ENCODE measurements around the gene PKHD1.
"Not testable (repeated sequence)": the region's sequence is repeated elsewhere in the genome, so short reads cannot be mapped to it uniquely, and the experiment has no call there.

Gene PKHD1

GRCh38 chr6:51996296-51996947 lies 91.0 kb downstream of the PKHD1 start:
- in situ Hi-C loops (cut with MboI; ENCODE audit: low pct_unique_long_range_greater_than_20kb, low sequenced_read_pairs, unreplicated experiment) = no loop called here
- TF ChIP-seq, protein P1, sequence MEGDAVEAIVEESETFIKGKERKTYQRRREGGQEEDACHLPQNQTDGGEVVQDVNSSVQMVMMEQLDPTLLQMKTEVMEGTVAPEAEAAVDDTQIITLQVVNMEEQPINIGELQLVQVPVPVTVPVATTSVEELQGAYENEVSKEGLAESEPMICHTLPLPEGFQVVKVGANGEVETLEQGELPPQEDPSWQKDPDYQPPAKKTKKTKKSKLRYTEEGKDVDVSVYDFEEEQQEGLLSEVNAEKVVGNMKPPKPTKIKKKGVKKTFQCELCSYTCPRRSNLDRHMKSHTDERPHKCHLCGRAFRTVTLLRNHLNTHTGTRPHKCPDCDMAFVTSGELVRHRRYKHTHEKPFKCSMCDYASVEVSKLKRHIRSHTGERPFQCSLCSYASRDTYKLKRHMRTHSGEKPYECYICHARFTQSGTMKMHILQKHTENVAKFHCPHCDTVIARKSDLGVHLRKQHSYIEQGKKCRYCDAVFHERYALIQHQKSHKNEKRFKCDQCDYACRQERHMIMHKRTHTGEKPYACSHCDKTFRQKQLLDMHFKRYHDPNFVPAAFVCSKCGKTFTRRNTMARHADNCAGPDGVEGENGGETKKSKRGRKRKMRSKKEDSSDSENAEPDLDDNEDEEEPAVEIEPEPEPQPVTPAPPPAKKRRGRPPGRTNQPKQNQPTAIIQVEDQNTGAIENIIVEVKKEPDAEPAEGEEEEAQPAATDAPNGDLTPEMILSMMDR (IDR thresholded peaks at IDR 0.05; ENCODE audit: extremely low read depth, insufficient read depth, missing control alignments) = no peak
- peak; percentile 61 for DNase-seq (ENCODE audit: low spot score)

- DNase-seq (ENCODE audit: low spot score) = no peak
- TF ChIP-seq, protein P1 (IDR thresholded peaks at IDR 0.05; ENCODE audit: extremely low read depth, insufficient read depth, missing control alignments) = no peak
- in situ Hi-C loops (cut with MboI; ENCODE audit: low pct_unique_long_range_greater_than_20kb, low sequenced_read_pairs, unreplicated experiment) = no loop called here
These were observed 92.1 kb downstream of the PKHD1 start for GRCh38 chr6:51995214-51995755.

DNA sequence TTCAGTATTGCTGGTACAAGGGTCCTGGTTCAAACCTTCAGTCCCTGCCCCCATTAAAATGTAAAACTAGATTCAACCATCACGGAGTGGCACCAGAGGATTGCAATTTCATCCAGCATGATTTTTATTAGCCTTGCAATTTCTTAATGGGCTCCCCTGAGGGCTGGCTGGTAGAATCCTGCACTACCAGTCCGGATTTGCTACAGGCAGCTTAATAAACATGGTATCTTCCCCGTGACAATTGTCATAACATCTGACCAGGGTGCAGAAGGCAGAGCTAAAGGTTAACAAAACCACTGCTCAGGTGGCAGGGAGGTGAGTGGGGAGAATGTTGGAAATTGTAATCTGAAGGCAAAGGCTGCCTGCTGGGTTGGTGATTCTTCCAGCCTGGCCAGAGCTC lies 94.5 kb downstream of the PKHD1 start:
- in situ Hi-C loops (cut with MboI; ENCODE audit: low pct_unique_long_range_greater_than_20kb, low sequenced_read_pairs, unreplicated experiment) = no loop called here
- TF ChIP-seq, protein P1 (IDR thresholded peaks at IDR 0.05; ENCODE audit: extremely low read depth, insufficient read depth, missing control alignments) = no peak
- no peak for DNase-seq (ENCODE audit: low spot score)

DNA sequence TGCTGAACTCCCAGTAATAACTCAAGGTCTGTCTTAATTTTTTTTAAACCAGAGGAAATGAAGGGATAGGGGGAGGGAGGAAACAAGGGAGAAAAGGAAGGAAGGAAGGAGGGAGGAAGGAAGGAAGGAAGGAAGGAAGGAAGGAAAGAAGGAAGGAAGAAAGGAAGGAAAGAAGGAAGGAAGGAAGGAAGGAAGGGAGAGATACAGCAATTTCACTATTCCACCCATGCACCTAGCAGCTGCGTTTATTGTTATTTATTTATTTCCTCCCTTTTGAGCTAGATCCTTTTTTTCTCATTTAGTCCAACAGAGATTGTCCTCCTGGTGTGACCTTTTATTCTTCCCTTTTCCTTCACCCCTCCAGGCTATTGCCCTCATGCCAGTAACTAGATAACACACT lies 97.6 kb downstream of the PKHD1 start:
- in situ Hi-C loops (cut with MboI; ENCODE audit: low pct_unique_long_range_greater_than_20kb, low sequenced_read_pairs, unreplicated experiment) = no loop called here
- TF ChIP-seq, protein P1 (IDR thresholded peaks at IDR 0.05; ENCODE audit: extremely low read depth, insufficient read depth, missing control alignments) = no peak
- DNase-seq (ENCODE audit: low spot score) = no peak

DNA sequence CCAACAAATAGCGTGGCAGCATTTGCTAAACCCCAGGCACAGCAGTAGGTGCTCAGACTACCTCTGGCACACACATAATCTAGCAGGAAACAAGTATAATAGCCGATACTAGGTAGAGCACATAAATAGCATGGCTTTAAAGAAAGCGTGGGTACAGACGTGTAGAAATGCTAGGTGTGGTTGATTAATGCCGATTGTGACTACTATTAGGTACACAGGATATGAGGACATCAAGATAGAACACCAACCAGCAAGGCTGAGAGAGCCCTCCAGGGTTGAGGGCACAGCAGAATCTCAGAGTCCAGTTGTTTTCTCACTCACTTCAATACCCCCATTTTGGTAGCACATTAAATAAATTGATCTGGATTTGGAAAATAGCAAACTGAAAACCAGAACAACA lies 100.5 kb downstream of the PKHD1 start:
- in situ Hi-C loops (cut with MboI; ENCODE audit: low pct_unique_long_range_greater_than_20kb, low sequenced_read_pairs, unreplicated experiment) = no loop called here
- TF ChIP-seq, protein P1 (IDR thresholded peaks at IDR 0.05; ENCODE audit: extremely low read depth, insufficient read depth, missing control alignments) = no peak
- no peak for DNase-seq (ENCODE audit: low spot score)

- TF ChIP-seq, protein P1 (IDR thresholded peaks at IDR 0.05; ENCODE audit: extremely low read depth, insufficient read depth, missing control alignments) = no peak
These were observed 103.8 kb downstream of the PKHD1 start for GRCh38 chr6:51983564-51983963.

DNA sequence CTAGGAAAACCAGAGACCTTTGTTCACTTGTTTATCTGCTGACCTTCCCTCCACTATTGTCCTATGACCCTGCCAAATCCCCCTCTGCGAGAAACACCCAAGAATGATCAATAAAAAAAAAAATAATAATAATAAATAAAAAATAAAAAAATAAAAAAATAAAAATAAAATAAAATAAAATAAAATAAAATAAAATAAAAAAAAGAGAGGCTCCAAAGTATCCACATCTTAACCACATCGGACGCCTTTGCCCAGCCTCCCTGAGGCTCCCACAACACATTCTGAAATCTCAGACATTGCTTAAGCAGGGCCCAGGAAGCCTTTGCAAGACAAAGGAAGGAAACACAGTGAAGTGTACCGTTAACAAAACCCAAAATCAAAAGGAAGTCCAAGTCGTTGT lies 104.7 kb downstream of the PKHD1 start:
- DNase-seq (ENCODE audit: low spot score); in situ Hi-C loops (cut with MboI; ENCODE audit: low pct_unique_long_range_greater_than_20kb, low sequenced_read_pairs, unreplicated experiment): not testable (repeated sequence)

More at GRCh38 chr6:51983564-51983963, 103.8 kb downstream of the PKHD1 start:
- no peak for DNase-seq (ENCODE audit: low spot score)
- in situ Hi-C loops (cut with MboI; ENCODE audit: low pct_unique_long_range_greater_than_20kb, low sequenced_read_pairs, unreplicated experiment) = no loop called here
